SU-DHL-6 (cell line): ENCODE measurements around the gene MTA3.
"Not testable (repeated sequence)": the region's sequence is repeated elsewhere in the genome, so short reads cannot be mapped to it uniquely, and the experiment has no call there.

Experiments
- H2AFZ ChIP-seq: fragments of 200-600 bp; sonication (generic); 2 replicates; pipeline ENCODE4 v1.6.1; 2014; ENCODE audit warnings: low read depth, mild to moderate bottlenecking, moderate library complexity, mixed read lengths, antibody characterized with exemption, low read length; ENCODE audit not compliant: severe bottlenecking
- H3F3A ChIP-seq: fragments of 200-600 bp; shearing (Covaris generic); 2 replicates; pipeline ENCODE4 v1.6.0; 2016; ENCODE audit warnings: antibody characterized with exemption, mild to moderate bottlenecking; ENCODE audit not compliant: insufficient read depth
- H3K27ac ChIP-seq: fragments of 200-600 bp; sonication (generic); 2 replicates; pipeline ENCODE4 v1.5.1; 2016; ENCODE audit warnings: low read depth, mild to moderate bottlenecking, low read length, moderate library complexity, mixed read lengths
- H3K27me3 ChIP-seq: fragments of 200-600 bp; sonication (generic), shearing (Covaris generic); 2 replicates; pipeline ENCODE4 v1.6.0; 2014; ENCODE audit warnings: mild to moderate bottlenecking, low read length
- H3K36me3 ChIP-seq: fragments of 200-600 bp; sonication (generic); 2 replicates; pipeline ENCODE4 v1.6.1; 2014; ENCODE audit warnings: mild to moderate bottlenecking, low read length, mixed read lengths
- H3K4me2 ChIP-seq: fragments of 300-600, 200-600 bp; shearing (Covaris generic), sonication (generic); 2 replicates; pipeline ENCODE4 v1.6.0; 2014; ENCODE audit warnings: low read length, low read depth, mild to moderate bottlenecking; ENCODE audit not compliant: poor library complexity, severe bottlenecking
- H3K4me3 ChIP-seq: fragments of 200-600 bp; sonication (generic); 2 replicates; pipeline ENCODE4 v1.5.1; 2014; ENCODE audit warnings: antibody characterized with exemption, low read length, mild to moderate bottlenecking, mixed read lengths; ENCODE audit not compliant: insufficient read depth, poor library complexity, severe bottlenecking
- H3K79me2 ChIP-seq: fragments of 200-600 bp; sonication (generic); 2 replicates; pipeline ENCODE4 v1.6.1; 2014; ENCODE audit warnings: mild to moderate bottlenecking, low read length, moderate library complexity; ENCODE audit not compliant: insufficient read depth
- H3K9ac ChIP-seq: fragments of 200-600 bp; sonication (generic); 2 replicates; pipeline ENCODE4 v1.7.0; 2014; ENCODE audit warnings: mild to moderate bottlenecking, low read length
- H3K9me2 ChIP-seq: fragments of 200-600 bp; sonication (generic); replicated peaks from 2 replicates; pipeline ENCODE4 v1.6.1; 2014; ENCODE audit warnings: low read length; ENCODE audit not compliant: insufficient read depth
- H3K9me3 ChIP-seq: fragments of 200-600 bp; sonication (generic); 2 replicates; pipeline ENCODE4 v1.6.1; 2014; ENCODE audit warnings: low read length, mixed read lengths; ENCODE audit not compliant: insufficient read depth
- H4K20me1 ChIP-seq: fragments of 200-600 bp; sonication (generic); 2 replicates; pipeline ENCODE4 v1.6.1; 2014; ENCODE audit warnings: low read depth, mild to moderate bottlenecking, antibody characterized with exemption, low read length, moderate library complexity, mixed read lengths
- CTCF ChIP-seq: fragments of 200-600 bp; sonication (generic); IDR thresholded peaks from one replicate; pipeline ENCODE4 v1.5.1; 2017; ENCODE audit warnings: antibody characterized with exemption, mild to moderate bottlenecking, low read length, moderate library complexity; ENCODE audit not compliant: insufficient read depth, poor library complexity, severe bottlenecking
- EZH2phosphoT487 ChIP-seq: fragments of 200-600 bp; sonication (generic), shearing (Covaris generic); conservative IDR thresholded peaks from 2 replicates; pipeline ENCODE4 v1.6.1; 2018; ENCODE audit warnings: mild to moderate bottlenecking, antibody characterized with exemption, low read length, moderate library complexity, mixed read lengths

The MTA3 gene

GRCh38 chr2:42639340-42640077 lies 71.1 kb downstream of the MTA3 start:
- Histone ChIP-seq H3F3A (peaks cover 55% of the 10 kb centered on the region), H3K27ac (peak overlapping the region; percentile 63), H3K79me2 (peaks cover 53% of the 10 kb centered on the region), H2AFZ (peak overlapping the region; percentile 38), H3K9me2 (no peaks in the 10 kb centered on the region), H3K9ac (peak overlapping the region; percentile 42), H3K4me2 (peak overlapping the region; percentile 87), H3K4me3 (peak overlapping the region; percentile 45), H3K27me3 (no peaks in the 10 kb centered on the region), H3K9me3 (no peaks in the 10 kb centered on the region), H3K36me3 (peaks cover 16% of the 10 kb centered on the region; the same call in 1 of the 2 replicates), H4K20me1 (no peaks in the 10 kb centered on the region)
- no peak for TF ChIP-seq EZH2phosphoT487
- TF ChIP-seq CTCF = no peak

- no peak overlapping the region for H2AFZ ChIP-seq
- no peaks in the 10 kb centered on the region for H3K27me3 ChIP-seq
- H3F3A ChIP-seq = peaks cover 47% of the 10 kb centered on the region
- H3K9ac ChIP-seq = peak overlapping the region; percentile 42
- H3K4me3 ChIP-seq = no peak overlapping the region
- H3K36me3 ChIP-seq = peaks cover 18% of the 10 kb centered on the region; the same call in 1 of the 2 replicates
- peaks cover 45% of the 10 kb centered on the region for H3K79me2 ChIP-seq
- no peaks in the 10 kb centered on the region for H3K9me3 ChIP-seq
- H3K27ac ChIP-seq = peak overlapping the region; percentile 63
- peak overlapping the region; percentile 87 for H3K4me2 ChIP-seq
- H3K9me2 ChIP-seq = no peaks in the 10 kb centered on the region
- no peaks in the 10 kb centered on the region for H4K20me1 ChIP-seq
- TF ChIP-seq CTCF (no peak), EZH2phosphoT487 (no peak)
Measured at GRCh38 chr2:42640261-42640660, 71.8 kb downstream of the MTA3 start.

DNA sequence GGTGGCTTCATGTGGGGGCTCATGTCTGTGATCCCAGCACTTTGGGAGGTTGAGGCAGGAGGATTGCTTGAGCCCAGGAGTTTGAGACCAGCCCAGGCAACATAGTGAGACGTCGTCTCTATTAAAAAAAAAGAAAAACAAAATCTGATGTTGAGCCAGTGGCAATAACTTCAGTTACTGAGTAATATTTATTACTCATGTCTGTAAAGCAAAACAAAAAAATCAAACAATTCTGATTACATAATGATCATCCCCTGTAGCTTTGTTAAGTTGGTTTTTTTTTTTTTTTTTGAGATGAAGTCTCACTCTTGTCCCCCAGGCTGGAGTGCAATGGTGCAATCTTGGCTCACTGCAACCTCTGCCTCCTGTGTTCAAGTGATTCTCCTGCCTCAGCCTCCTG lies 73.9 kb downstream of the MTA3 start:
- not testable (repeated sequence) for H3K27me3 ChIP-seq, H3K27ac ChIP-seq, H3K9ac ChIP-seq, H3K4me2 ChIP-seq, H2AFZ ChIP-seq, H4K20me1 ChIP-seq, H3K9me3 ChIP-seq, H3K9me2 ChIP-seq, H3K4me3 ChIP-seq
- H3F3A ChIP-seq = peaks cover 36% of the 10 kb centered on the region
- H3K36me3 ChIP-seq = peaks cover 21% of the 10 kb centered on the region; the same call in 1 of the 2 replicates
- peaks cover 32% of the 10 kb centered on the region; the same call in 1 of the 2 replicates for H3K79me2 ChIP-seq

DNA sequence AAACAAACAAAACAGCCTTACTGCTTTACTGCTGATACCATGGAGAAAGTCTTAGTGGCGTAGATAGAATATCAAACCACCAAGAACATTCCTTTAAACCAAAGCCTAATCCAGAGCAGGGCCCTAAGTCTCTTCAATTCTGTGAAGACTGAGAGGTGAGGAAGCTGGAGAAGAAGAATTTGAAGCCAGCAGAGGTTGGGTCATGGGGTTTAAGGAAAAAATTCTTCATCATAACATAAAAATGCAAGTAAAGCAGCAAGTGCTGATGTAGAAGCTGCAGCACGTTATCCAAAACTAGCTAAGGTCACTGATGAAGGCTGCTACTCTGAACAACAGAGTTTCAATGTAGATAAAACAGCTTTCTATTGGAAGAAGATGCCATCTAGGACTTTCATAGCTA lies 77.1 kb downstream of the MTA3 start:
- Histone ChIP-seq H3K9me2 (no peaks in the 10 kb centered on the region), H3F3A (peaks cover 14% of the 10 kb centered on the region; the same call in 1 of the 2 replicates), H3K4me3 (no peak overlapping the region), H3K4me2 (no peak overlapping the region), H2AFZ (no peak overlapping the region), H3K27me3 (no peaks in the 10 kb centered on the region), H3K36me3 (peaks cover 15% of the 10 kb centered on the region; the same call in 1 of the 2 replicates), H3K9me3 (no peaks in the 10 kb centered on the region), H3K79me2 (peaks cover under 1% of the 10 kb centered on the region; the same call in 1 of the 2 replicates), H3K27ac (no peak overlapping the region), H4K20me1 (no peaks in the 10 kb centered on the region), H3K9ac (no peak overlapping the region)
- TF ChIP-seq CTCF (no peak), EZH2phosphoT487 (no peak)
